ENCODE results near the gene ERICH2.

ERICH2 gene

DNA sequence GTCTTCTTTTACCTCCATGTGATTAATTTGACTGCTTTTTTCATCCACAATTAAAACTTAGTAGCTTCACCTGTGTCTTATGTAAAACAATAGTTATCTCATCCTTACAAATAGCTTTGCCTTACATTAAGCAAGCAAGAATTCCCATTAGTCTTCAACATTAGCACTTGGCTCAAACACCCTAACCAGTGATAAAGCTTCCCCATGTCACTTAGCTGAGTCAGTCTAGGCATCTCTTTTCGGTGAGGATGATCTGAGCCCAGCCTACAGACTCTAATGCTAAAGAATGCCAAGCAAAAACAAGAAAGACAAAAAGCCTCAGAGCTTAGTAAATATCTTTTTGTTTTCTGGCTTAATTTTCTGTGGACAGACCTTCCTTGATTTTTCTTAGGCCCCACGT, 72.6 kb downstream of the ERICH2 start:
- no peak for DNase-seq (ENCODE audit: low read depth in 2 of 2)

DNA sequence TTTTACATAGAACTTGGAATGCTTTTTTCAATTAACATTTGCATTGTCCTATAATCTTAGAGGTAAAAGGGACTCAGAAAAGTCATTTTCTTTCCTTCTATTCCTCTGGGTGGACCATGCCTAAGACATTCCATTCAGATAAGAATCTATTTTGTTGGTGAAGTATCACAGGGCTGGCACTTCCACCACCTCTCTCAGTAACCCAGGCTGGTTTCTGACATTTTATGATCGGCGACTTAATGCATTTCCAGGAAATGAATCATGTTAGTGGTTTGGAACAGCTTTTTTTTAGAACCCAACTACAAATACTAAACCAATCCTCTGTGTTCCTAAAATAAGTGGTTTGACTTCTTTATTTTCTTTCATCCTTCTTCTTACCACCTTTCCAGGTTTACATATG, 73.5 kb downstream of the ERICH2 start:
- no peak for DNase-seq (ENCODE audit: low read depth in 2 of 2)

DNA sequence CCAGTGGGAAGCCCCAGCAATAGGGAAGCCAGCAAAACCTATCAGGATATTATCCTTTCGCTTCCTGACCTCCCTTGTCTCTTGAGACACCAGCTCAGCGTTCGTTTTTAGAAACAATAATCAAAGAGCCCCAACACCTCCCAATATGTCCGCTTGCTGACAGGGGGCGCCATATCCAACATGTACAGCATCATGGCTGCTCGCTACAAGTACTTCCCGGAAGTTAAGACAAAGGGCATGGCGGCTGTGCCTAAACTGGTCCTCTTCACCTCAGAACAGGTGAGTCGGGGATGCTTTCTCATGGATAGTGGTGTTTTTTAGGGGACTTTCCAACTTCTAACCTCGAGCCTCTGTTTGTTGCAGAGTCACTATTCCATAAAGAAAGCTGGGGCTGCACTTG, 75.2 kb downstream of the ERICH2 start:
- DNase-seq (ENCODE audit: low read depth in 2 of 2): no peak

DNA sequence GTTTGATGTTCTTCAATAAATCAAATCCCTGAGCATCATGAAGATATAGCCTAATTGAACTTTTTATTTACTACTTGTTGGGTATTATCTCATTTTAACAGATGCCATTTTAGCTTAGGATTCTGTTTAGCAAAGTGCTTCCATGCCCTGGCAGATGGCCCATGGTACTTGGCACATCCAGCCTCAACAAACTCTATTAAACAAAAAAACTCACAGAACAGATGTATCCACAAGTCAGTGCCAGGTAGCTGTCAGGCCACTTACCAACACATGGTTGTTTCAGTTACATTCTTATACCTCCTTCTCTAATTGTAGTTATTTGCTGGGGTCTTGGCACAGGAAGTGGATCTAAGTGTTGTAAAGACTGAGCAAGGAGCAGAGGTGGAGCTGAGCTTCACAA, 76.1 kb downstream of the ERICH2 start:
- DNase-seq (ENCODE audit: low read depth in 2 of 2): no peak

DNA sequence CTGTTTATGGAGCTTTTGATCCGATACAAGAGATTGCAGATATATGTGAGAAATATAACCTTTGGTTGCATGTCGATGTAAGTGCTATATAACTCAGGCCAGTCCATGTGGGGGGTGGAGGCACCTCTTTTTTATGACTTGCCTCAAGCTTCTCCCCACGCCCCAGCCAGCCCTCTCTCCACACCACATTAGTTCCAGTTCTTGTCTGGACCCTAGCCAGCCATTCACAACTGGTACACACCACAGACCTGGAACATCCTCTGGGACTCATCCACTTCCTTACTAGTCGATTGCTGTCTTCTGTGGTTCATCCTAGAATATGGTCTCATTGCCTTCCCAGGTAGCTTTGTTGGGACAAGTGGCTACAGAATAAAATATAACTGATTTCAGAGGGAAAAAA, 77.5 kb downstream of the ERICH2 start:
- no peak for DNase-seq (ENCODE audit: low read depth in 2 of 2)

Data from stimulated activated CD4-positive, alpha-beta T cell treated with anti-CD3 and anti-CD28 coated beads, Interleukin-1b, Interleukin-23, amount 100 ng/mL, for 1 hour (primary cell).